T-helper 9 cell (primary cell): ENCODE results near the gene DHFR2.
"Not testable (repeated sequence)": the region's sequence is repeated elsewhere in the genome, so short reads cannot be mapped to it uniquely, and the experiment has no call there.

Source experiments
- DNase-seq: peaks from one replicate; pipeline ENCODE4 v3.0.0-alpha.2; 2020
- total RNA-seq, 2 donors: gene quantifications; one replicate each; lab custom pipeline; 2026; lab: John Stamatoyannopoulos, UW

Gene DHFR2
- 3.9 to 19.0 reads per million in 2 donors for total RNA-seq

GRCh38 chr3:94062513-94063404 lies at the start of gene DHFR2, which contains the start of gene NSUN3:
Gene DHFR2 (minus strand): TSS chr3:94062916. CDS start chr3:94061511, 1,405 bp downstream.
Gene NSUN3 (plus strand): TSS chr3:94063061. CDS start chr3:94063127, 66 bp downstream.
- peak; percentile 69 for DNase-seq

- DNase-seq, result no peak
These were observed 48.1 kb upstream of the DHFR2 start for GRCh38 chr3:94110854-94111253.

GRCh38 chr3:94110232-94110631 lies 47.5 kb upstream of the DHFR2 start:
- not testable (repeated sequence) for DNase-seq

- no peak for DNase-seq
These were observed 43.6 kb upstream of the DHFR2 start for GRCh38 chr3:94106268-94106667.

GRCh38 chr3:94101860-94102259 lies 39.1 kb upstream of the DHFR2 start:
- DNase-seq, result no peak

- DNase-seq, result no peak
These were observed 36.6 kb upstream of the DHFR2 start for GRCh38 chr3:94099311-94099710.

GRCh38 chr3:94098452-94098851 lies 35.7 kb upstream of the DHFR2 start:
- no peak for DNase-seq

GRCh38 chr3:94095111-94095510 lies 32.4 kb upstream of the DHFR2 start:
- DNase-seq, result no peak

- DNase-seq, result no peak
These were observed 30.4 kb upstream of the DHFR2 start for GRCh38 chr3:94093151-94093550.

- no peak for DNase-seq
These were observed 29.4 kb upstream of the DHFR2 start for GRCh38 chr3:94092086-94092485.

GRCh38 chr3:94089126-94089525 lies 26.4 kb upstream of the DHFR2 start:
- DNase-seq, result no peak

GRCh38 chr3:94083261-94083660 lies 20.5 kb upstream of the DHFR2 start:
- DNase-seq, result no peak

GRCh38 chr3:94082391-94082937 lies 19.7 kb upstream of the DHFR2 start:
- DNase-seq, result no peak

- no peak for DNase-seq
These were observed 19.2 kb upstream of the DHFR2 start for GRCh38 chr3:94081884-94082283.

- DNase-seq, result not testable (repeated sequence)
These were observed 17.8 kb upstream of the DHFR2 start for GRCh38 chr3:94080552-94080951.

GRCh38 chr3:94076055-94076454 lies 13.3 kb upstream of the DHFR2 start:
- no peak for DNase-seq

- no peak for DNase-seq
These were observed 9.1 kb upstream of the DHFR2 start for GRCh38 chr3:94071713-94072284.

- DNase-seq, result no peak
These were observed 7.7 kb upstream of the DHFR2 start for GRCh38 chr3:94070341-94070911.

GRCh38 chr3:94069194-94069813 lies 6.6 kb upstream of the DHFR2 start:
- no peak for DNase-seq

- no peak for DNase-seq
These were observed 4.1 kb upstream of the DHFR2 start for GRCh38 chr3:94066506-94067500.

GRCh38 chr3:94065819-94066480 lies 3.2 kb upstream of the DHFR2 start:
- no peak for DNase-seq
